ENCODE measurements around the gene DPYD.

Gene DPYD

DNA sequence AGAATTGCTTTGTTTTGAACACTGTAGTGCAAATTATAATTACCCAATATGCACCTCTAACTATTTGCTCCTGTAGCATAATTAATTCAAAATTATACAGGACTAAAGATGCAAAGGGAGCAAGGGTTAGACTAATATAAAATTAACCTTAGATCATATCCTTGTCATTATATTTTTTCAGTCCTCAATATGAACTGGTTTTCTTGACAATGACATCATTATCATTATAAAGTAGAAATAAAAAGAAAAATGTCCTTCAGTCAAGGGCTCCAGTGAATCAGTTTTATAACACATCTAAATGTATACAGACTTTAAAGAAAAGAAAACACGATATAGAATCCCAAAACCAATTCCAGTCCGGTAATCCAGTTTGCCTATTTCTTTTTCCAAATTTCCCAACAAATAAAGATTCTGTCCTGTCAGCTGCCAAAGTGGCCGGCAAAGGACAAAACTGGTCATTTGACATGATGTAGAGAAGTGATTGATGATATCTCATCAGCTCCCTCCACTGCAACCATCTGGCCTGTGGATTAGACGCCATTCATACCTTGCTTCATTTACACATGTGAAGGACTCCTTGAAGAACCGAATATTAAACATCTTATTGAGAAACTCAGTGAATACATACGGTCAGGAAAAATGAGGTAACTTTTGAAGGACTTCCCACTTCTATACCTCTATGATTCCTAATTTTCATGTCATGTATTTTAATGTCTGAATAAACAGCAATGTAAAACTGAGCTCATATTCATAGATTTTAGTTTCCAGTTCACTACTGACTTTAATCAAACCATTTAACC, 15.5 kb downstream of the DPYD start:
- Histone ChIP-seq H3K9ac (ENCODE audit: low read length) (no peak overlapping the region), H3K4me3 (ENCODE audit: low read depth, low read length) (no peak overlapping the region), H3K27me3 (ENCODE audit: control insufficient read depth, insufficient read depth, low read length) (no peaks in the 10 kb centered on the region), H3K4me1 (ENCODE audit: control insufficient read depth, insufficient read depth, low read length) (no peaks in the 10 kb centered on the region), H3K9me3 (ENCODE audit: control insufficient read depth, insufficient read depth, low read depth, low read length) (no peaks in the 10 kb centered on the region), H3K36me3 (ENCODE audit: control insufficient read depth, insufficient read depth, low read length) (no peaks in the 10 kb centered on the region), H3K27ac (ENCODE audit: low read depth, low read length) (no peak overlapping the region)

DNA sequence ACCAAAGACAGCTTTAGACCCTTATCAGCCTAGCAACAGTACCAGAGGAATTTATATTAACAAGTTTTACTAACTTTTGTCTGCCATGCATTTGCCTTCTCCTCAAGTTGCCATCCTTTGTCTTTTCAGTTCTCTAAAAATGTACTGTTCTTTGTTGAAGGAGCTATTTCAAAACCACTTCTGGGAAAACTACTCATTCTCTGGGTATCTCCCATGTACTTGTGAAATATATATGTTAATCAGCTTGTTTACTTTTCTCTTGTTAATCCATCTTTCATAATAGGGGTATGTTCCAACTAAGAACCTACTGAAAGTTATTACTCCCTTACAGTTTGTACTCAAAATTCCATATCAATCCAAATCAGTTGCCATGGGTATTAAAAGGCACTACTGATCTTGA, 16.3 kb downstream of the DPYD start:
- no peak overlapping the region for H3K9ac ChIP-seq (ENCODE audit: low read length)
- no peak overlapping the region for H3K27ac ChIP-seq (ENCODE audit: low read depth, low read length)
- H3K9me3 ChIP-seq (ENCODE audit: control insufficient read depth, insufficient read depth, low read depth, low read length), result no peaks in the 10 kb centered on the region
- H3K36me3 ChIP-seq (ENCODE audit: control insufficient read depth, insufficient read depth, low read length), result no peaks in the 10 kb centered on the region
- H3K4me1 ChIP-seq (ENCODE audit: control insufficient read depth, insufficient read depth, low read length), result no peaks in the 10 kb centered on the region
- no peaks in the 10 kb centered on the region for H3K27me3 ChIP-seq (ENCODE audit: control insufficient read depth, insufficient read depth, low read length)
- no peak overlapping the region for H3K4me3 ChIP-seq (ENCODE audit: low read depth, low read length)

DNA sequence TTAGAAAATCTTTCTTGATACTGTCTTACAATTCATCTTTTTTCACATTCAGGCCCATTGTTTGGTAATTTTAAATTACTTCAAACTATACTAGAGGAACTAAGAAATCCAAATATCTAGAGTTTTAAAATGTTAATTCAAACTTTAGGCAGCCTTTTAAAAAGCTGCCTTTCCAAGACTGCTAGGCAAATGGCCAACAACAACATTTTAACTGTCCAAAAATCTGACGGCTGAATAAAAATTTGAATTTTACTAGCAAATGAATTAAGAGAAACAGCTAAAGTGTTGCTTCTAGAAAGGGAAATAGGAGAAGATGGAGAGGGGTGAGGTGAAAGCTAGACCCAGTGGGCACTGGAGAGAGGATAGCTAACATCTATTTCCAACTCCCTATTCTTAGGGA, 17.2 kb downstream of the DPYD start:
- Histone ChIP-seq H3K9ac (ENCODE audit: low read length) (no peak overlapping the region), H3K4me3 (ENCODE audit: low read depth, low read length) (no peak overlapping the region), H3K4me1 (ENCODE audit: control insufficient read depth, insufficient read depth, low read length) (no peaks in the 10 kb centered on the region), H3K27ac (ENCODE audit: low read depth, low read length) (no peak overlapping the region), H3K27me3 (ENCODE audit: control insufficient read depth, insufficient read depth, low read length) (no peaks in the 10 kb centered on the region), H3K9me3 (ENCODE audit: control insufficient read depth, insufficient read depth, low read depth, low read length) (0 out of 2 replicates have a peak, but pooled peaks cover 2% of the 10 kb centered on the region), H3K36me3 (ENCODE audit: control insufficient read depth, insufficient read depth, low read length) (no peaks in the 10 kb centered on the region)

DNA sequence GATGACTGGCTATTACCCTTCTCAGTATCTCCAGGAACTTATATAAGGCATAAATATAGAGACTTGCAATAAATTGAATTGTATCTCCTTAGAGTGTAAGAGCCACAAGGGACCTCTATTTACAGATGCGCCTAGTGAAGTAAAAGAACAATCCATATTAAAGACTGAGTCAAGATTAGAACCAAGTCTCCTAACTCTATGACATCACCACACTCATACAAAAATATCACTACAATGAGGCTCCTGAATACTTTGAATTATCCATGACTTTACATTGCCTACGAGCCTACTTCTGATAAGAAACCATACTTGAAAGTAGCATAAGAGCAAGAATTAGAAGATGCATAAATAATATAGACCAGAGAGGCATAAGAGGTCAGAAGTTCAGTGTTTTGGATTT, 18.8 kb downstream of the DPYD start:
- H3K27ac ChIP-seq (ENCODE audit: low read depth, low read length), result no peak overlapping the region
- no peak overlapping the region for H3K9ac ChIP-seq (ENCODE audit: low read length)
- 0 out of 2 replicates have a peak, but pooled peaks cover 3% of the 10 kb centered on the region for H3K9me3 ChIP-seq (ENCODE audit: control insufficient read depth, insufficient read depth, low read depth, low read length)
- no peaks in the 10 kb centered on the region for H3K36me3 ChIP-seq (ENCODE audit: control insufficient read depth, insufficient read depth, low read length)
- no peak overlapping the region for H3K4me3 ChIP-seq (ENCODE audit: low read depth, low read length)
- H3K27me3 ChIP-seq (ENCODE audit: control insufficient read depth, insufficient read depth, low read length), result no peaks in the 10 kb centered on the region
- H3K4me1 ChIP-seq (ENCODE audit: control insufficient read depth, insufficient read depth, low read length), result no peaks in the 10 kb centered on the region

DNA sequence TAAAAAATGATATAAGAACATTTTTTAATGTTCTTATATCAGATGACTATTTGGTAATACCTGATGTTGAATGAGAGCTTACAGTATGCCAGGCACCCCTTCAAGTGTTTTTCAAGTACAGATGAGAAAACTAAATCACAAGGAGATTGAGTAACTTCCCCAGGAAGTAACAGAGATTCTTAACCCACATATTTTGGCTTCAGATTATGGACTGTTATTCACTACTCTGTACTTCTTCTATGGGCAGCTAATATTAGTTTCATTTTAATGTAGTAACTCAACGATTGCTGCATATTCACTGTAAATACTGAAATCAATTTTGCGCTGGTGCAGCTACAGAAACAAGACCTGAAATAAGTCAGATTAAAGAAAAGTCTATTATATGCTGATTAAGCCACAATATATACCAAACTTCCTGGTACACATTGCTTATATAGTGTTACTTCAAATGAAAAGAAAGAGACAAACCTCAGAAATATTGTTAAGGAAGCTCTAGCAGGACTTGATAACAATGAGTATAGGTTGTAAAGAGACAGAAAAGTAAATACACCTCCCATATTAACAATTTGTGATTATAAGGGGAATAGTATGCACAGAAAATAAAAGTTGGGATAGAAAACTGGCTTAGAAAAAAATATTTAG, 19.7 kb downstream of the DPYD start:
- Histone ChIP-seq H3K9ac (ENCODE audit: low read length) (no peak overlapping the region), H3K27ac (ENCODE audit: low read depth, low read length) (no peak overlapping the region), H3K4me1 (ENCODE audit: control insufficient read depth, insufficient read depth, low read length) (no peaks in the 10 kb centered on the region)

DNA sequence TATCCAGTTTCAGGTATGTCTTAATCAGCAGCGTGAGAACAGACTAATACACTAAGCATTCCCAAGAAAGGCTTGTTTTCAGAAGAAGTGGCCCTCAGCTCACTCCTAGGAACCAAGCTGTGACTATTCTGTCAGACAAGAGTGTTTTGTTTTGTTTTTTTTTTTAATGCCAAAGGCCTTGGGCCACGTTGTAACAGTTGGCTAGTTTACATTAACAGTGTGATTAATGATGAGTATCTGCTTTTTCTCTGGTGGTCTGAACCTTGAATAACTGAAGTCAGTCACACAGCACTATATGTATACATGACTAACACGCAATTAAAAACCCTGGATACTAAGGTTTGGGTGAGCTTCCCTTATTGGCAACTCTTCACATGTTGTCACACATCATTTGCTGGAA, 21.9 kb downstream of the DPYD start:
- H3K36me3 ChIP-seq (ENCODE audit: control insufficient read depth, insufficient read depth, low read length), result no peaks in the 10 kb centered on the region
- no peaks in the 10 kb centered on the region for H3K27me3 ChIP-seq (ENCODE audit: control insufficient read depth, insufficient read depth, low read length)
- H3K9me3 ChIP-seq (ENCODE audit: control insufficient read depth, insufficient read depth, low read depth, low read length), result 0 out of 2 replicates have a peak, but pooled peaks cover 3% of the 10 kb centered on the region
- no peak overlapping the region for H3K27ac ChIP-seq (ENCODE audit: low read depth, low read length)
- H3K4me1 ChIP-seq (ENCODE audit: control insufficient read depth, insufficient read depth, low read length), result no peaks in the 10 kb centered on the region
- no peak overlapping the region for H3K9ac ChIP-seq (ENCODE audit: low read length)
- no peak overlapping the region for H3K4me3 ChIP-seq (ENCODE audit: low read depth, low read length)

More for the DNA sequence above, 19.7 kb downstream of the DPYD start:
- Histone ChIP-seq H3K36me3 (ENCODE audit: control insufficient read depth, insufficient read depth, low read length) (no peaks in the 10 kb centered on the region), H3K4me3 (ENCODE audit: low read depth, low read length) (no peak overlapping the region), H3K27me3 (ENCODE audit: control insufficient read depth, insufficient read depth, low read length) (no peaks in the 10 kb centered on the region), H3K9me3 (ENCODE audit: control insufficient read depth, insufficient read depth, low read depth, low read length) (0 out of 2 replicates have a peak, but pooled peaks cover 3% of the 10 kb centered on the region)

DNA sequence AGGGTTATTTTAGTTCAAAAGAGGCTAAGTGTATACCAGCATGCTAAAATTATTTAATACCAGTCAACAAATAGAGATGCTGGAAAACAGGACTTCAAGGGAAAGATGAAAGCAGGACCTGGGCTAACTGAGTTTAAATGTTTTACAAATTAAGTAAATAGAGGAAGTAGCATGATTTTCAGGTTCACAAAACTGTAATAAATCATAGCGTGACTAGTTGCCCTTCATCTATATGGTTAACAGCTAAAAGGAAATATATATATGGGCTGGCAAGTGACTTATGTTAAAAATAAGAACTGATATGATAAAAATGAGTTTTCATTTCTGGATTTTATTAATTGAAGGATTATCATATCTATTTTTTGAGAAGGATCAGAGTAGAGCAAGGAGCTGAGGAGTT, 25.6 kb downstream of the DPYD start:
- H3K27ac ChIP-seq (ENCODE audit: low read depth, low read length), result no peak overlapping the region
- 0 out of 2 replicates have a peak, but pooled peaks cover 3% of the 10 kb centered on the region for H3K9me3 ChIP-seq (ENCODE audit: control insufficient read depth, insufficient read depth, low read depth, low read length)
- H3K4me1 ChIP-seq (ENCODE audit: control insufficient read depth, insufficient read depth, low read length), result no peaks in the 10 kb centered on the region
- no peak overlapping the region for H3K4me3 ChIP-seq (ENCODE audit: low read depth, low read length)
- no peak overlapping the region for H3K9ac ChIP-seq (ENCODE audit: low read length)
- H3K36me3 ChIP-seq (ENCODE audit: control insufficient read depth, insufficient read depth, low read length), result no peaks in the 10 kb centered on the region
- no peaks in the 10 kb centered on the region for H3K27me3 ChIP-seq (ENCODE audit: control insufficient read depth, insufficient read depth, low read length)

DNA sequence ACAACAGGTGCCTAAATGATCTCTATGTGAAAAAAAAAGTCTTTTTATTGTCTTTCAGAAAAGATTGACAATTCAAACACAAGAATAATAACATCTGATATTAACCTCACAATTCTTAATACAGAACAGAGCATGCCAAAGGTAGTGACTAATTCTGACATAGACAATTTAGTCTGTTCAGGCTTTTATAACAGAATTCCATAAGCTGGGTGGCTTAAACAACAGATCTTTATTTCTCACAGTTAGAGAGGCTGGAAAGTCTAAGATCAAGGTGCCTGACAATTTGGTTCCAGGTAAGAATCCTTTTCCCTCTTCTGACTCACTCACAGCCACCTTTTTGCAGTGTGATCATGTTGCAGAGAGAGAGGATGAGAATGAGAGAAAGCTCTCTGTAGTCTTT, 27.0 kb downstream of the DPYD start:
- 0 out of 2 replicates have a peak, but pooled peaks cover 3% of the 10 kb centered on the region for H3K9me3 ChIP-seq (ENCODE audit: control insufficient read depth, insufficient read depth, low read depth, low read length)
- H3K36me3 ChIP-seq (ENCODE audit: control insufficient read depth, insufficient read depth, low read length), result no peaks in the 10 kb centered on the region
- no peaks in the 10 kb centered on the region for H3K27me3 ChIP-seq (ENCODE audit: control insufficient read depth, insufficient read depth, low read length)
- H3K4me3 ChIP-seq (ENCODE audit: low read depth, low read length), result no peak overlapping the region
- no peak overlapping the region for H3K27ac ChIP-seq (ENCODE audit: low read depth, low read length)
- H3K4me1 ChIP-seq (ENCODE audit: control insufficient read depth, insufficient read depth, low read length), result no peaks in the 10 kb centered on the region
- no peak overlapping the region for H3K9ac ChIP-seq (ENCODE audit: low read length)

DNA sequence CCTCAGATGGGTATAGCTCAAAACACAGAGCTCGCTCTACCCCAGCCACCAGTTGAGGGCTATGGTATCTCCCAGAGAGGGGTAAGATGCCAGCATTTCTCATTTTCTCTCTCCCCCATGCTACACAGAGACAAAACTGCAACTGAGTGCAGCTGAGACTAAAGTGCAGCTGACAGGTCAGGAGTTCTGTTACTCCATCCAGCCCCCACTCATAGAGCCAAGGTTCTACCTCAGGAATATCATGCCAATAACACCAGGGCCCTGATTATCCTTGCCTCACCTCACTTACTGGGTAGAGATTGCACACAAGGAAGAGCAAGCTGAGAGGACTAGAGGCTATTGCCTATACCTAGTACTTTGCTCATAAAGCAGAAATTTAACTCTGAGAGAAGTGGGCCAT, 34.6 kb downstream of the DPYD start:
- H3K27me3 ChIP-seq (ENCODE audit: control insufficient read depth, insufficient read depth, low read length), result no peaks in the 10 kb centered on the region
- no peak overlapping the region for H3K4me3 ChIP-seq (ENCODE audit: low read depth, low read length)
- H3K27ac ChIP-seq (ENCODE audit: low read depth, low read length), result no peak overlapping the region
- H3K36me3 ChIP-seq (ENCODE audit: control insufficient read depth, insufficient read depth, low read length), result no peaks in the 10 kb centered on the region
- no peaks in the 10 kb centered on the region for H3K4me1 ChIP-seq (ENCODE audit: control insufficient read depth, insufficient read depth, low read length)
- no peak overlapping the region for H3K9ac ChIP-seq (ENCODE audit: low read length)
- H3K9me3 ChIP-seq (ENCODE audit: control insufficient read depth, insufficient read depth, low read depth, low read length), result no peaks in the 10 kb centered on the region

DNA sequence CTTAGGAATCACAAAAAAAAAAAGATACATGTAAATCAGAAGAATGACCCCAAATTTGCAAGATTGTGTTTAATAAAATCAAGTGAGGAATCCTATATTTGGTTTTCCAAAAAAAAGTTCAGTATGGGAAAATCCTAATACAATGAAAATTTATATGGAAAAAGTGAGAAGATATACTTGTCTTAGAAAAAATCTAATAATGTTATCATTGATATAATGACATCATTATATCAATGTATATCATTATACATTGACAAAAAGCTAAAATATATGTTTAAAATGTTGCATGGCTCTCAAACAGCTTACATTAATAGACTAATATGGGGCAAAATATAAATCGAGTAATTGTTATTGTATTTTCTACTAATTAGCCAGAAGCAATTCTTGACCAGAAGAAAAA, 37.0 kb downstream of the DPYD start:
- no peaks in the 10 kb centered on the region for H3K27me3 ChIP-seq (ENCODE audit: control insufficient read depth, insufficient read depth, low read length)
- H3K9me3 ChIP-seq (ENCODE audit: control insufficient read depth, insufficient read depth, low read depth, low read length), result no peaks in the 10 kb centered on the region
- no peak overlapping the region for H3K9ac ChIP-seq (ENCODE audit: low read length)
- no peak overlapping the region for H3K4me3 ChIP-seq (ENCODE audit: low read depth, low read length)
- no peaks in the 10 kb centered on the region for H3K4me1 ChIP-seq (ENCODE audit: control insufficient read depth, insufficient read depth, low read length)
- H3K36me3 ChIP-seq (ENCODE audit: control insufficient read depth, insufficient read depth, low read length), result no peaks in the 10 kb centered on the region
- no peak overlapping the region for H3K27ac ChIP-seq (ENCODE audit: low read depth, low read length)

DNA sequence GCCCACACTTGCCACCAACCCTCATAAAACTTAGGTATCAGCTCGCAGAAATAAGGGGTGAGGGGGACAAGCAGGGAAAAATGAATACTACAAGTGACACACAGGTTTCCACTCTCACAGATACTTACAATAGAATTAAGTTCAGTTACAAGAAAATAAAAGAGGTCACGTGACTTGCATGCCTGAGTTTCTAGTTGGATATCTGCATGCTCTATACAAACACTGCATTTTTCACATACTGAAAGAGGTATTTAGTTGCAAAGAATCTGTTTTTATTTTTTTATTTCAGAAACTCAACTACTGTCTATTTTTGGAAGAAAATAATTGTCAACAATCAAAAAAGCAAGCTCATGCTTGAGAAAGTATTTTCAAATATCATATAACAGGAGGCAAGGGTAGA, 43.5 kb downstream of the DPYD start:
- no peak overlapping the region for H3K9ac ChIP-seq (ENCODE audit: low read length)
- H3K9me3 ChIP-seq (ENCODE audit: control insufficient read depth, insufficient read depth, low read depth, low read length), result no peaks in the 10 kb centered on the region
- H3K27ac ChIP-seq (ENCODE audit: low read depth, low read length), result no peak overlapping the region
- no peaks in the 10 kb centered on the region for H3K4me1 ChIP-seq (ENCODE audit: control insufficient read depth, insufficient read depth, low read length)
- H3K4me3 ChIP-seq (ENCODE audit: low read depth, low read length), result no peak overlapping the region
- no peaks in the 10 kb centered on the region; the same call in 1 of the 2 replicates for H3K27me3 ChIP-seq (ENCODE audit: control insufficient read depth, insufficient read depth, low read length)
- H3K36me3 ChIP-seq (ENCODE audit: control insufficient read depth, insufficient read depth, low read length), result no peaks in the 10 kb centered on the region
